Right cardiac atrium (tissue), 5 donors: ENCODE data around the gene COL6A2. TPM values are rescaled to one million over a fixed set of nuclear protein-coding genes. Genes with fewer than 3 reads are reported as not detected.

ENCODE experiments used
- ATAC-seq, 2 donors: fragments of 200-7000 bp; cut with Tn5 transposase; one replicate each; pipeline versions ENCODE4 v1.8.0 to v1.9.1; 2020; ENCODE audit warnings: moderate library complexity in 2 of 2, mild to moderate bottlenecking in 1 of 2
- DNase-seq, 3 donors: peaks; one replicate each; pipeline ENCODE4 v3.0.0-alpha.2; 2020
- H3K27ac ChIP-seq: one replicate; pipeline ENCODE4 v1.5.1; 2013; ENCODE audit warnings: mild to moderate bottlenecking, low read length, control low read depth, moderate library complexity
- H3K27me3 ChIP-seq: one replicate; pipeline ENCODE4 v1.6.1; 2013; ENCODE audit not compliant: control insufficient read depth, insufficient read depth
- H3K4me1 ChIP-seq: one replicate; pipeline ENCODE4 v1.6.1; 2013; ENCODE audit warnings: low read length; ENCODE audit not compliant: control insufficient read depth, insufficient read depth
- H3K4me3 ChIP-seq: one replicate; pipeline ENCODE4 v1.5.1; 2013; ENCODE audit warnings: low read length, control low read depth
- H3K9me3 ChIP-seq: one replicate; pipeline ENCODE4 v1.6.1; 2013; ENCODE audit warnings: low read length; ENCODE audit not compliant: control insufficient read depth
- WGBS: extraction: QIAGEN DNeasy Blood & Tissue Kit; methylation state at CpG from one replicate; pipeline ENCODE4 v1.1.7; 2013; 5-methylcytosine and 5-hydroxymethylcytosine counted together
- intact Hi-C, 4 donors: fragments of 100-400 bp; cut with DNase I; formaldehyde crosslinking; loops; one replicate each; pipeline versions ENCODE4 v1.11.0 to v1.14.0; 2022 to 2023
- long read RNA-seq, 4 donors: library from polyadenylated mRNA; unstranded; transcript quantifications; one replicate each; pipeline ENCODE4 v2.0.0, GENCODE V29; 2020 to 2021
- polyA plus RNA-seq: library from polyadenylated mRNA; stranded (reverse); fragments of 200-250 nt; gene quantifications from one replicate; pipeline ENCODE4 v1.2.3, GENCODE V29; 2013
- total RNA-seq, 4 donors: library from RNA; stranded (reverse); fragmentation: NEBNext Ultra II Directional; extraction: Animal tissue kit (Norgen Biotek cat#: 25700); gene quantifications; one replicate each; pipeline ENCODE4 v1.2.1, GENCODE V29; 2021
- donor health status: healthy with polysubstance abuse.
- donor health status: DM: no; HTN: yes; CAD: no.
- donor health status: DM: no; HTN: no; CAD: no.
- donor health status: DM: no; HTN: yes; CAD: no; lungs with severe emphysema.
- donor health status: DM: yes; HTN: yes; CAD: no.

The COL6A2 gene
- total RNA-seq (100 to 1,000 TPM; 198 to 323 (median 274) TPM), polyA plus RNA-seq (210 TPM)
- long read RNA-seq, donor 1, transcript COL6A2-203 (27 exons, 3,101 nt), result minor isoform, 11 of 1,027 reads
- long read RNA-seq, donor 1, transcript COL6A2-201 (28 exons, 3,461 nt), result major isoform, 262 of 1,027 reads
- long read RNA-seq, donor 1, partial matches to known transcripts, result 575 of 1,027 reads
- long read RNA-seq, donor 1, other reads (novel, unspliced or antisense), result 178 of 1,027 reads
- long read RNA-seq, donor 2, transcript COL6A2-203 (27 exons, 3,101 nt), result minor isoform, 6 of 559 reads
- long read RNA-seq, donor 2, transcript COL6A2-201 (28 exons, 3,461 nt), result major isoform, 198 of 559 reads
- long read RNA-seq, donor 2, partial matches to known transcripts, result 242 of 559 reads
- long read RNA-seq, donor 2, other reads (novel, unspliced or antisense), result 112 of 559 reads
- long read RNA-seq, donor 3, partial matches to known transcripts, result 127 of 243 reads
- long read RNA-seq, donor 3, other reads (novel, unspliced or antisense), result 115 of 243 reads
- long read RNA-seq, donor 4, transcript COL6A2-201 (28 exons, 3,461 nt), result major isoform, 154 of 421 reads
- long read RNA-seq, donor 4, partial matches to known transcripts, result 155 of 421 reads
- long read RNA-seq, donor 4, other reads (novel, unspliced or antisense), result 109 of 421 reads

- peak within 1 kb of the TSS; percentile 94 for H3K4me3 ChIP-seq
- H3K27ac ChIP-seq, result peak within 1 kb of the TSS; percentile 83
- H3K4me1 ChIP-seq, result peaks cover 5% of the 10 kb centered on the region
- intact Hi-C loops, result loop anchor here (5.0 to 10.0 kb wide), 3 partner anchors 63 to 125 kb away; partner anchors contain the start of gene COL6A1 (in 2 of the 4)
- ATAC-seq, result peak; percentile 84 to 87
- DNase-seq, result peak; percentile 69 to 91 (median 89)
- no peaks in the 10 kb centered on the region for H3K9me3 ChIP-seq
- no peaks in the 10 kb centered on the region for H3K27me3 ChIP-seq
- WGBS, result 5% methylated on average over 83 of the region's 83 CpGs
Observed at GRCh38 chr21:46097336-46098293, at the start of gene COL6A2. Gene COL6A2, plus strand, starts transcription at chr21:46098112.

- Histone ChIP-seq H3K9me3 (no peaks in the 10 kb centered on the region), H3K27ac (peak overlapping the region; percentile 80), H3K4me3 (no peak overlapping the region), H3K27me3 (no peaks in the 10 kb centered on the region), H3K4me1 (peaks cover 5% of the 10 kb centered on the region)
- intact Hi-C loops, result no loop called here
- DNase-seq, result peak; percentile 92 to 95 (median 94)
- ATAC-seq, result peak; percentile 91 to 92
- 41% methylated on average over 27 of the region's 27 CpGs for WGBS
Observed at GRCh38 chr21:46048926-46049889, 48.7 kb upstream of the COL6A2 start.

GRCh38 chr21:46049890-46050667, 47.8 kb upstream of the COL6A2 start:
- Histone ChIP-seq H3K4me1 (peaks cover 5% of the 10 kb centered on the region), H3K27me3 (no peaks in the 10 kb centered on the region), H3K4me3 (no peak overlapping the region), H3K27ac (peak overlapping the region; percentile 80), H3K9me3 (no peaks in the 10 kb centered on the region)
- DNase-seq (peak in 2 of 3 donors; percentile 56 to 69), ATAC-seq (peak; percentile 16 to 25)
- 89% methylated on average over 33 of the region's 33 CpGs for WGBS
- intact Hi-C loops, result no loop called here

- no peak overlapping the region for H3K4me3 ChIP-seq
- H3K27me3 ChIP-seq, result no peaks in the 10 kb centered on the region
- 87% methylated on average over 22 of the region's 22 CpGs for WGBS
- DNase-seq (peak in 2 of 3 donors; percentile 55 to 61), ATAC-seq (no peak)
- no peak overlapping the region for H3K27ac ChIP-seq
- H3K9me3 ChIP-seq, result no peaks in the 10 kb centered on the region
- intact Hi-C loops, result no loop called here
- H3K4me1 ChIP-seq, result peaks cover 5% of the 10 kb centered on the region
Observed at GRCh38 chr21:46050668-46051378, 47.1 kb upstream of the COL6A2 start.

- WGBS, result 63% methylated on average over 16 of the region's 16 CpGs
- ATAC-seq (no peak), DNase-seq (no peak)
- Histone ChIP-seq H3K9me3 (no peaks in the 10 kb centered on the region), H3K4me3 (no peak overlapping the region), H3K27me3 (no peaks in the 10 kb centered on the region), H3K27ac (no peak overlapping the region), H3K4me1 (peaks cover 5% of the 10 kb centered on the region)
- intact Hi-C loops, result no loop called here
Observed at GRCh38 chr21:46051379-46051770, 46.5 kb upstream of the COL6A2 start.

GRCh38 chr21:46051821-46052675, 45.9 kb upstream of the COL6A2 start:
- peaks cover 5% of the 10 kb centered on the region for H3K4me1 ChIP-seq
- no peaks in the 10 kb centered on the region for H3K27me3 ChIP-seq
- intact Hi-C loops, result no loop called here
- 87% methylated on average over 33 of the region's 33 CpGs for WGBS
- H3K9me3 ChIP-seq, result no peaks in the 10 kb centered on the region
- no peak overlapping the region for H3K4me3 ChIP-seq
- ATAC-seq, result no peak
- no peak overlapping the region for H3K27ac ChIP-seq
- peak in 1 of 3 donors; percentile 52 for DNase-seq

GRCh38 chr21:46052703-46053651, 44.9 kb upstream of the COL6A2 start:
- no peak overlapping the region for H3K27ac ChIP-seq

GRCh38 chr21:46054031-46054430, 43.9 kb upstream of the COL6A2 start:
- 93% methylated on average over 10 of the region's 10 CpGs for WGBS
- DNase-seq, result no peak
- ATAC-seq, result no peak
- H3K4me3 ChIP-seq, result no peak overlapping the region
- intact Hi-C loops, result no loop called here
- no peaks in the 10 kb centered on the region for H3K27me3 ChIP-seq
- peaks cover 3% of the 10 kb centered on the region for H3K4me1 ChIP-seq
- no peaks in the 10 kb centered on the region for H3K9me3 ChIP-seq
- no peak overlapping the region for H3K27ac ChIP-seq

More at GRCh38 chr21:46052703-46053651, 44.9 kb upstream of the COL6A2 start:
- 72% methylated on average over 31 of the region's 31 CpGs for WGBS
- H3K4me3 ChIP-seq, result no peak overlapping the region
- no peak for DNase-seq
- no peaks in the 10 kb centered on the region for H3K27me3 ChIP-seq
- intact Hi-C loops, result no loop called here
- H3K4me1 ChIP-seq, result peaks cover 5% of the 10 kb centered on the region
- no peak for ATAC-seq
- H3K9me3 ChIP-seq, result no peaks in the 10 kb centered on the region
